ENCODE measurements around the gene ITPKB.
"Not testable (repeated sequence)": the region's sequence is repeated elsewhere in the genome, so short reads cannot be mapped to it uniquely, and the experiment has no call there.

The ITPKB gene

DNA sequence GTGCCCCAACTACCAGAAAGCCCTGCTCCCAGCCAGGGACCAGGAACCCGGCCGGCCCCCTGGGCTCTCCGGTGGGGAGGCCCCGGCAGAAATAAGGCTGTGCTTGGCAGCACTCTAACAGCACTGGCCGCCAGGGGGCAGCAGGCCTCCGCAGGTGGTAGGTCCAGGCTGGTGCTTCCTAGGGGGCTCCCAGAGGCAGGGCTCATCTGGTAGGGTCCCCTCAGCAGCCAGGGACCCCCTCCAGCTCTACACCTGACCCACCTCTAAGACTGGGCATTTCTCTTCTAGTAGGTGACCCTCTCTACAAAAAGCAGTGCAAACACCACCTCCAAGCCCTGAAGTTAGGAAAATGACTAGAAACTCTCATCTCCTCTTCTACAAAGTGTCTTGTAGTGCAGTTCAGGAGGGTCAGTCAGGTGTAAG is 104.9 kb downstream of the ITPKB start:
- peak; percentile 83 for DNase-seq

DNA sequence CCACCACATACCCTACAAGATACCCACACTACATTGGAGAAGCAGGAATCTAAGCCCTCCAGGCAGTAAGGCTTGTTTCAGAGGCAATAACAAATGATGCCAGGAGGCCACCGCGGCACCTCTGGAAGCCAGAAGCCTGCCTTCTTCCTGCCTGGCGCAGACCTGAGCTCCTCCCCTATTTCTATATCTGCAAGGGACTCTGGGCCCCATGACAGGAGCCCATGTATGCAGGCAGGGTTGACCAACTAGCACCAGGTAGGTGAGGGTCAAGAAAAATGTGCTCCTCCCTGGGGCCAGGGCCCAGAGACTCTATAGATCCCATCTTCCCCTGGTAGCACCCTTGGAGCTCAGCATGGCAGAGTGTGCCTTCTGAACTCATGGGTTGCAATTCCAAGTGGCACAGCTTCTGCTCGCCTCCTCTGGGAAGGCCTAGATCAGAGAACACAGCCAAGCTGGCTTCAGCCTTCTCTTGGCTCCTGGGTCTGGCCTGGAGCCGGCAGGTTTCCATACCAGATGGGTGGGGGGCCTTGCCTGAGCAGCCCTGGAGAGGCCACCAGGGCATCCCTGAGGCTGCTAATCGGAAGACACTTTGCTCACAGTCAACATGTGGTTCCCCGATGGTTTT is 105.4 kb downstream of the ITPKB start:
- no peak for DNase-seq

DNA sequence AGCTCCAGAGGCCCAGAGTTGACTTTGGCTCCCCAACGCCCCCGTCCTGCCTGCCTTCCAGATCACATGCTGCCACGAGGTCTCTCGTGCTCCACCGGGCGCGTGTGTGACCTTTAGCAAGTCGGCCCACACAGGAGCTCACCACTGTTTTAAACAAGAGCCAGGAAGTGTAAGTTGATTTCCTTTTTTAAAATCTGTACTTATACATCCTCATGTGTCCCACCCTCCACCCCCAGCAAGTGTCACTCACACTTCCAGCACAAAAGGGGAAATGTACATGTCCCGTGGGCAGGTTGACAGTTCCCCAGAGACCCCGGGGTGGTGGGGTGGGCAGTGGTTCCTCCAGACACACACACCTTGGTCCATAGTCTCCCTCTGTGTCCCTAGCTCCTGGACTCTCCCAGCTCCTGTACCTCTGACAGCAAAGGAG is 106.1 kb downstream of the ITPKB start:
- no peak for DNase-seq

- no peak for DNase-seq
These were observed 106.8 kb downstream of the ITPKB start for GRCh38 chr1:226632169-226632879.

DNA sequence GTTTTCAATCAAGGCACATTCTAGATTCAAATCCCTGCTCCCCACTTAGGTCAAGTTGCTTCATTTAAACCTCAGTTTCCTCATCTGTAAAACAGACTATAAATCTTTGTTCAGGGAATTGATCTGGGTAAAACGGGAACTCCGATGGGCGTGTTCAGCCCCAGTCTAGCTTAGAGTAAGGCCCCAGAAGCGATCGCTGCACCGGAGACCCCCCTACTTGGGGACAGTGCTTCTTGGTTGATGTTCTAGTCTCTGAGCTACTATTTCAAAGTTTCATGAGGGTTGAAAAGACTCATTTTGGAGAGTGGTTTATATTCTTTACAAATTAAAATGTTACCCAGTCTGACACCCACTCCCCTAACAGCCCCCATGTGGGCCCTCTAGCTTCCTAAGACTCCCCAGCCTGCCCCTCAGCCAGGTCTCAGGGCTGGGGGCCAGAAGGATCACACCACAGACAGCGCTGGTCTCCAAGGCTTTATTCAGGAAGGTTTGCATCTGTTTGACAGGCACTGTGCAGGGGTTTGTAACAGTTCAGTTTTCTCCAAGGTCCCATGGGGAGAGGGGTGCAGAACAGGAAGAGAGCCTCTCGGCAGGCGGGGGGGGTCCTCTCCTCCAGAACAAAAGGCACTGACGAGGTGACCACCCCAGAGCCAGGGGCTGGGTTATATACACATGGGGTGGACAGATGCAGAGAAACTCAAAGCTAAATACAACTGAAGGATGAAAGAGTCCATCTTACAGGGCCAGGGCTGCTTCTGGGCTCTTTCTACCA is 107.7 kb downstream of the ITPKB start:
- DNase-seq, result no peak

DNA sequence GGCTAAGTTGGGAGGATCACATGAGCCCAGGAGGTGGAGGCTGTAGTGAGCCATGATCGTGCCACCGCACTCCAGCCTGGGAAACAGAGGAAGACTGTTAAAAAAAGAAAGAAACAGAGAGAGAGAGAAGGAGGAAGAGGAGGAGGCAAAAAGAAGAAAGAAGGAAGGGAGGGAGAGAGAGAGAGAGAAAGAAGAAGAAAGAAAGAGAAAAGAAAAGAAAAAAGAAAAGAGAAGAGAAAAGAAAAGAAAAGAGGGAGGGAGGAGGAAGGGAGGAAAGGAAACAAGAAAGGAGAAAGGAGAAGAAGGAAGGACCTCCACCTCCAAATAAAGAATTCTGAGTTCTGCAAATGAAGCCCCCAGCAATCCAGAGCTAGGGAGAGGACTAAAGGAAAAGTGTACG is 108.5 kb downstream of the ITPKB start:
- DNase-seq, result no peak

GRCh38 chr1:226629896-226630550 is 109.1 kb downstream of the ITPKB start:
- DNase-seq, result no peak

DNA sequence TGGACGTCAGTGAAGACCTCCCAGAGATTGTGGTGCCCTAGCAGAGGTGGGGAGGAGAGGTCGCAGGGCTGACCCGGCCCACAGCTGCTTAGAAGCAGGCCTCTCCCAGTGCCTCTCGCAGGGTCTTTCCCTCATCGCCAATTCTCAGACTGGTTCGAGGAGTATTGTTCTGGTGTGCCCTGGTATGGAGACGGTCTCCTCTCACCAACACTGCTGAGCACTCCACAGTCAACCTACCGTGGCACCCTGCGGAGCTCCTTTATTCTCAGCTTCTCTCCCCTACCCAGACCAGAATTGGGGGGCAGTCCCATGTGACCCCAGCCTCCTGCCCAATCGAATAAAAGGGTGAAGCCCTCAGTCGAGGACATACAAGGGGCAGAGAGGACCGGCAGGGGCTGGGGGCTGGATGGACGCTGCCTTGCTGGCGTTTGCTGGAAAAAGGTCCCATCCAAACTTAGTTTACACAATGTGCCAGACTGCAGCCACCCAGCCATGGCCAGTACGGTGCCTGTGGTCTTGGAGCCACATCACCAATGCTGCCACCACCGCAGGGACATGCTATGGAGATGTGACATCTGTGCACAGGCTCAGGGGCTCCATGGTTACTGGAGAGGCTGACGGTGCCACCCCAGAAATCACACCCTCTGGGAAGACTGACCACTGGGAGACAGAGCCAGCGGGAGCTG is 109.7 kb downstream of the ITPKB start:
- DNase-seq, result no peak

DNA sequence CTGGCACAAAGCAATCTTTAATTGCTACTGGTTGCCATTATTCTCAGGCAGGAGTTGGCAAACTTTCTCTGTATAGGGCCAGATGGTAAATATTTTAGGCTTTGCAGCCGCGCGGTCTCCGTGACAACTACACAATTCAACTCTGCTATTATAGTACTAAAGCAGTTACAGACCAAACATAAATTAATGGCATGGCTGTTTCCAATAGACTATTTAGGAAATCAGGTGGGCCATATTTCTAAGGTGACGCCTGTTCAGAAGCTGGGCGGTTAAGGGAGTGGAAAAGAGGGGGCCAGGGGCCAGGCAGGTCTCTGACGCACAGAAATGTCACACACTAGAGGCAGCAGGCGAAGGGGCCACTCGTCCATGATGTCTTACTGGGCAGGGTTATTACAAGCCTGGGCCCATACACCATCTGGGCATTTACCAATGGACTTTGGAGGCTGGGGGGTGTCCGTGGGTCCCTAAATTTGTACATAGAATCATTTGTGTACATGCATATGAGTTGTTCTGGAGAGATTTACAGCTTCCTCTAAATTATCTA is 110.4 kb downstream of the ITPKB start:
- no peak for DNase-seq

- no peak for DNase-seq
These were observed 111.0 kb downstream of the ITPKB start for GRCh38 chr1:226627924-226628611.

DNA sequence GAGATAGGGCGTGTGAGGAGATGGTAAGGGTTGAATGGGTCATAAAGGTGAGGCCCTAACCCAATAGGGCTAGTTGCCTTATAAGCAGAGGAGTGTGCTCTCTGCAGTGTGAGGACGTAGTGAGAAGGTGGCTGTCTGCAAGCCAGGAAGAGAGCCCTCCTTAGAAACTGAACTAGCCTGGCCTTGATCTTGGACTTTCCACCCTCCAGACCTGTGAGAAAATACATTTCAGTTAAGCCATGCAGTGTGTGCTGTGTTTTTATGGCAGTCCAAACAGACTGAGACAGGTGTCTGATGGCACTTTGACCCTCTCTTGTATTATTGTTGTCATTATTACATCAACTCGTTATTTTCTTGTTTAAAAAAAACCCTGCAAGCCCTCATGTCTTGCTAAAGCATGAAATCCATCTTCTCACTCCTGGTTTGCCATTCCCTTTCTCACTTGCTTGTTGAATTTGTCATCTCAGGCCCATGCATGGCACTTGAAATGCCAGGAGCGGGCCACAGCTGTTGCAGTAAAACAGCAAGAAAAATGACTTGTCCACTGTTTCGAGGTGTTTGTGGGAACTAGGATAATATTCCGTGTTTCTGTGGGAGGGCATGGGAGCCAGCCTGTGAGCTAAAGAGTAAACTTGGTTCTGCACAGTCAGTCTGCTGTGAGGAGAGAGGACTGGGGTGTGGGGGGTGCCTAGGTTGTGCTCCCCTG is 111.9 kb downstream of the ITPKB start:
- no peak for DNase-seq

GRCh38 chr1:226626577-226626956 is 112.5 kb downstream of the ITPKB start:
- peak; percentile 78 for DNase-seq

GRCh38 chr1:226625832-226626576 is 113.1 kb downstream of the ITPKB start:
- no peak for DNase-seq

GRCh38 chr1:226625326-226625725 is 113.8 kb downstream of the ITPKB start:
- no peak for DNase-seq

DNA sequence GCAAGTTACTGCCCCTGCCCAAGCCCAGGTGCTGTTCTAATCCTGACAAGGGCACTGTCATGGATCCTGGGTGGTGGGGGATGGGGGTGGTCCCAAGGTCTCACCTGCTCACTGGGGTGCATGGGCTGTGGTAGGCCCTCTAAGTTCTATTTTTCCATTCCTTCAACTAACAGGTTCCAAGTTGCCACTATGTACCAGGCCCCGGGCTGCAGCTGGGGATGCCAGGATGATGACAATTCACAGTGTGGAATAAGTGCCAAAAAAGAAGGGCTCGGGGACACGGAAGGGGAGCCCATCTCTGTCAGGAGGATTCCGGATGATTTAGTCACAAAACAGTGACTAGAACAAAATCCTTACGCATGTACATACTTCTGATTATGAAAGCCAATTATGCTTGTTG is 114.6 kb downstream of the ITPKB start:
- no peak for DNase-seq

GRCh38 chr1:226622012-226622411 is 117.1 kb downstream of the ITPKB start:
- no peak for DNase-seq

DNA sequence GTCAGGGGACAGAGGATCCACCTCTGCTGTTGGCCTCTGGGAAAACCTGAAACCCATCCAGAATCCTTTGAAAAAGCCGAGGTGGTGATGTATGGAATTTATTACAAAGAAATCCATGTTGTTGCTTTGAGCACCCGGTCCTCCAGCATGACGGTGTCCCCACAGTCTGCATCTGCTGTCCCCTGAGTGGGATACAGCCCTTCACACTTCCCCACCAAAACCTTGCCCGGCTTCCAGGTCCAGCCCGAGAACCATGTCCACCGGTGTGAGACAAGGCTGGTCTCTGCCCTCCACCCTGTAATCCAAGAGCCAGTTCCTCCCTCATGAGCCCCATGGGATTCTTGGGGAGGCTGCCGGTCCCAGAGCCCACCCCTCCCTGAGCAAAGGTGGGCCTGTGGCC is 120.1 kb downstream of the ITPKB start:
- no peak for DNase-seq

- no peak for DNase-seq
These were observed 120.7 kb downstream of the ITPKB start for GRCh38 chr1:226618380-226618779.

DNA sequence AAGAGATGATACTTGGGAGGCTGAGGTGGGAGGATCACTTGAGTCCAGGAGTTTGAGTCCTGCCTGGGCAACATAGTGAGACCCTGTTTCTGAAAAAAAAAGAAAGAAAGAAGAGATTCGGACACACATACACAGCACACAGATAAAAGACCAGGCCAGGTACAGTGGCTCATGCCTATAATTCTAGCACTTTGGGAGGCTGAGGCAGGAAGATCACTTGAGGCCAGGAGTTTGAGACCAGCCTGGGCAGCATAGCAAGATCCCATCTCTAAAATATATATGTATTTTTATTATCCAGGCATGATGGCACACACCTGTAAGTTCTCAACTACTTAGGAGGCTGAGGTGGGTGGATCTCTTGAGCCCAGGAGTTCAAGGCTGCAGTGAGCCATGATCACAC is 121.4 kb downstream of the ITPKB start:
- not testable (repeated sequence) for DNase-seq

- DNase-seq, result no peak
These were observed 122.0 kb downstream of the ITPKB start for GRCh38 chr1:226617109-226617508.

DNA sequence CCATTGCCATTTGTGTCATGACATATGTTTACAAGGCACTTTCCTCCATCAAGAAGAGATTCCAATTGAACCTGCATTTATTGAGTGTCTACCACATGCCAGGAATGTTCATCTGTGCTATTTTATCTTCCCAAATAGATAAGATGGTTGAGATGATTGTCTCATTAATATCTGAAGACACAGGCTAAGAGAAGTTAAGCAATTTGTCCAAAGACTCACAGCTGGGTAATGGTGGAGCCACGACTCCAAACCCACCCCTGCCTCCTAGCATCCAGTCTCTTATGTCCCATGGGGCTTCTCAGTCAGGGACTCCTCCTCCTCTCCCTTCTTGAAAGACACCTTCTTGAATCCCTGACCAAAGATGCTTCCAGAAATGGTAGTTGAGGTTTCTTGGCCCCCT is 122.4 kb downstream of the ITPKB start:
- DNase-seq, result no peak
